NCI-H1092 (cell line): Measurements from ENCODE around the gene SH3PXD2A.
"Not testable (repeated sequence)": the region's sequence is repeated elsewhere in the genome, so short reads cannot be mapped to it uniquely, and the experiment has no call there.

ENCODE experiments used
- DNase-seq: peaks from one replicate; lab custom pipeline; 2025; lab: John Stamatoyannopoulos, UW

The SH3PXD2A gene

DNA sequence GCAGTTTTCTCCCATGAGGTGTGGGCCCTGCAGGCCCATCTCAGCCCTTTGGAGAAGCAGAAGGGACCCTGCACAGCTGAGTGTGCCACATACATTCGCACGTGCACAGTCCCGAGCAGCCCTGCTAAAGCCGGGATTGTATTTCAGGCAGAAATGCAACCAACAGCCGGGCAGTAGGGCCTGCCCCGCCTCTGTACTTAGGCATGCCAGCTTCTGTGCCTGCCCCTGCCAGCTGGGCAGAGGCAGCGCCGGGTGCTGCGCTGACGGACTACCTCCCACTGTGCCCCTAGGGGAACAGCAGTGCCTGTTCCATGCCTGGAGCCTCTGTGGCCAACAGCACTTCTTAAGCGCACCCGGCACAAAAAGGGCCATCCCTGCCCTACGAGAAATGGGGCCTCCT, 191.6 kb downstream of the SH3PXD2A start:
- DNase-seq, result no peak

DNA sequence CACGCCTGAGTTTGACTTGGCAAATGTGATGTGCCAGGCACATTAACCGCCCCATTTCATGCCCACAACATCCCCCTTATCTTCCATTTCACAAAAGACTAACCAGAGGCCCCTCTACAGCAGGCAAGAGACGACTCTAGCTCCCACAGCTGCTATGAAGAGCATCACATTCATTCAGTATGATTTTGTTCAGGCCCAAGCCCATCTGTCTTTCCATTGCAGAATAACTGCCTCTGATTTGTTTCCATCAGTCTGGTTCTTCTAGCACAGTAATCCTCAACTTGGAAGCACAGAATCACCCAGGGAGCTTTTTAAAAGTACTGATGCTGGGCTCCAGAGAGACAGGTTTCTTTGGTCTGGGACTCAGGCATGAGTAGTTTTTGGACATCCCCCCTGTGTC, 192.1 kb downstream of the SH3PXD2A start:
- no peak for DNase-seq

GRCh38 chr10:103662704-103663103, 192.7 kb downstream of the SH3PXD2A start:
- DNase-seq, result not testable (repeated sequence)

DNA sequence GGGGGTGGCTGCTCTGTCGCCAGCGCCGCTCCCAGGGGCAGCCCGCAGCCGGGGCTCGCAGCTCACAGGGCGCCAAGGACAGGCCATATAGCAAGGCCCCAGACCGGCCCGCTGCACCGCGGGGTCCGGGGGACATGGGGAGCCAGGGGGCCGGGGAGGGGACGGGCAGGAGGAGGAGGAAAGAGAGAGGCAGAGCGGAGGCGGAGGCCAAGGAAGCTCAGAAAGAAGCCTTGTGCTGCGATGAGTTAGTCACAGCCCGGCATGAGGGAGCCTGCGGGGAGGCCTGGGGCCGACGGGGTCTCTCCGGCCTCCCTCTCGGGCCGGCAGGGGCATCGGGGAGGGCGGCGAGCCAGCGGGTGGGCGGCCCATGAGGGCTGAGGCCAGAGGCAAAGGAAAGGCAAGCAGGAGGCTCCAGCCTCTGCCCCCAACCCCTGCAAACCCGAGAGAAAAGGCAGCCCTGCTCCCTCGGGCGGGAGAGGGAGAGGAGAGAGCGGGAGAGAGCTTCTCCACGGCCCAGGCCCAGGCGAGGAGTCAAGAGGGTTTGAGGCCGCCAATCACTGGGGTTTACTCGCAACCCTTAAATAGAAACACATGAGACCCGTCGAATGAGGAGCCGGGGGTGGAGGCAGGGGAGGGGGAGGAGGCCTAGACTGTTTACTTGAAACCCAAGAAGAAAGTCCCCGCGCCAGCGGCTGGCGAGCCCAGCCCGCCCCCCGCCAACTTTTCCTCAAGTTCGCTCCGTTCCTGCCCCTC, 194.0 kb downstream of the SH3PXD2A start:
- no peak for DNase-seq

- no peak for DNase-seq
These were observed 194.8 kb downstream of the SH3PXD2A start for GRCh38 chr10:103660364-103661197.

DNA sequence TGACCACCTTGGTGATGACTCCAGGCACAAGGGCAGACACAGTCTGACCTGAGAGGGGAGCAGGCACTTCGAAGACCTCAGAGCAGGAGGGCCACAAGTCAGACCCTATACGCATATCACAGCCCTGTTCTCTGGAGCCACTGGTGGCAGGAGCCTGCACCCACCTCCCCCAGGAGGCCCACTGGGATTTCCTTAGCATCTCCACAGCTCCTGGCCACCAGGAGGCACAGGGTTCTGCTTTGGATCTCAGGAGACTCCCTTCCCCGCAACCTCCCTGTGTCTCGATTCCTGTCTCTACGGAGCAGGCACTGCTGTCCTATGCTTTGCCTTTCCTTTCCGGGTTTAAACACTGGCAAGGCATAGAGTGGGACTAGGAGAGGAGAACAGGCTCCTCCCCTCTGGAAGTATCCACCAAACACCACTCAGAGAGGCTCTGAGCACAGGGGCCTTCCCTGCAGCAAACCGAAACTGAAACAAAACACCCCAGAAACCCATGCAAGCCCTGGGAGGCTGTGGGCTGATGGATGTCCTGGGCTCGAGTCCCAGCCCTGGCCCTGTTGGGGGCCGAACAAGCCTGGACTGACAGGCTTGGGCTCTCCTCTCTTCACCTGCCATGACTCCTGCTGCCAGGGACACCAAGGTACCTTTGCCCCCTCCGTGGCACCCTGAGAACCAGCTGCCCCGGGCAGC, 195.6 kb downstream of the SH3PXD2A start:
- DNase-seq, result no peak

DNA sequence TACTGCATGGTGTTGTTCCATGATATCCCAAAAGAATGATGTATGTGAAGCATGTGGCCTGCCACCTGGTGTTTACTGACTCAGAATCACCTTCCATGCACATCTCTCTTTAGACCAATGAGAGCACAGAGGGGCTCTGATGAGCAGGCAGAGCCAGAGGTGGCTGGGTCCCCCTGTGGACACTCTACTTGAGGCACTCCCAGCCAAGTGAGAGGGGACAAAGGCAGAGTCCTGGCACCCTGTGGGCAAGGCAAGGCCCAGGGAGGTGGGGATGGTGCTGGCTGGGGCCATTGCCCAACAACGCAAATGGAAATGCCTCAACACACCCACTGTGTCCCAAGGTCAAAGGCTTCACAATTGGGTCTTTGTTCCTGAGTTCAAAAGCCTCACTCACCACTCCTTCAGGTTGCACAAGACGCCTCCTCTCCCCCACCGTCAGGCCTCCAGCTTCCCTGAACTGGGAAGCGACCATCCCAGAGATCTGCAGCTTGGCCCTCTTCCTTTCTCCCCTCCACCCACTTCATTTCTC, 197.3 kb downstream of the SH3PXD2A start:
- no peak for DNase-seq

DNA sequence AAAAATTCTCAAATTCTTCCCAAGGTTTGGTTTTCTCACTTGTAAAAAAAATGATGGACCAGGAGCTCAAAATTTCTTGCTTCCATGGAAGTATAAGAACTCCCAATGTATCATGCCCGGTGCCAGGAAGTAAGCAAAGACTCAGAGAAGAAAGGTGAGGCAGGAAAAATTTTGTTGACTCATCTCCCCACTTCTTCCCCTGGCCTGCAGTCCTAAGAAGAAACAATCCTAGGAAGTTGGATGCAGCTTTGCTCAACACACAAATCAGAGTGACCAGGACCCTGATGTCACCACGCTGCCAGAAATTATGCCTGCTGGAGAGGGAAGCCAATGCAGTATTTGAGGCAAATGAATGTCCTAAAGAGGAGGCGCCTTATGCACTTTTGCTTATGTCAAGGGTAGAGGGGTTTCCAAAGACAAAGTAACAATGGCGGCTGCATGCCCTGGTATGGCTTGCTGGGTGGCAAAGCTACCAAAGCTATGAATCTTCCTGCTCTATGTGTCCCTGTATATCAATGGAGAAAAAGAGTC, 198.2 kb downstream of the SH3PXD2A start:
- no peak for DNase-seq

- no peak for DNase-seq
These were observed 200.5 kb downstream of the SH3PXD2A start for GRCh38 chr10:103654925-103655324.

DNA sequence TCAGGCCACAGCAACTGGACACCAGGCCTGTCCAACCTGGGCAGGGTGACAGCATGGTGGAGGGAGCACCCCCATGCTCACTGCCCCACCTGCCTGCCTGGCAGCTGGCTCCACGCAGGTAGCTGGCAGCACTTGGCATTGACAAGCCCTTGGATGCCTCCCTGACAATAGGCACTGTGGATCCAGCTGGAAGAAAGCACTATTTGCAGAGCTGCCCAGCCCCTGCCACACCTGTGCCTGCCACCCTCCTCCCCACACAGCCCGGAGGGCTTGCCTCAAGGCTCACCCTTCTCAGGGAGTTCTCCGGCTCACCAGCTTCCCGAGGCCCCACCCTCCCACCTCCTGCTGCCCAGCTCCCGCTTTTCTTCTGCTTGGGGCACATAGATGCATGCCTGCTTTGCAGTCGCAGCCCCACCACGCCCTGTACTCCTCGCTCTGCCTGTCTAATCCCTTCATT, 201.8 kb downstream of the SH3PXD2A start:
- DNase-seq, result peak; percentile 49

DNA sequence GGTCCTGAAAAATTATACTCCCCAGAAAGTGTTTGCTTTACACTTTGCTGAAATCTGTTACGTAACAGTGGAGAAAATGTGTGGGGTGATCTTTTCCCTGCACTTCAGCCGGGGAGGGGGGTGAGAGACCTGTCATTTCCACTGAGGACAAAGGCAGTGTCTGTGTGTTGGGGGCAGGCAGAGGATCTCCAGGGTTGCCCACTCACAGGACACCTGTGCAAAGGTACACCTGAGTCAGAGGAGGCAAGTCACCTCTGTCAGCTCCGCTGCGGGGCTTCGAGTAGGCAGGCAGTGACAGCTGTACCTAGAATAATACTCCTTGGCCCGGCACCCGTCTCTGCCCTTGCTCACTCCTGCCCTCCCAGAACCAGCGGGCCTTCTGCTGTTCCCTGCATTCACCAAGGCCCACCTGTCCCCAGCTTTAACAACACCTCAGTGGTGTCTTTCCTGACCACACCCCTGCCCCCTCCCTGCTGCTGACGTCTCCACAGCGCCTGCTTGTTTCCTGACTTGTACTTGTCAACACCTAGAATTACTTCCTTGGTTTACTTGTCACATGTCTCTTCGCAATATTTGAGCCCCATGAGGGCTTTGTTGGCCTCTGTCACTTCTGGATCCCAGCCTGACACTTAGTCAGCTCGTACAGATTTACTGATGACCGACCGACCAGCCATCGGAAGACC, 202.6 kb downstream of the SH3PXD2A start:
- DNase-seq, result no peak

DNA sequence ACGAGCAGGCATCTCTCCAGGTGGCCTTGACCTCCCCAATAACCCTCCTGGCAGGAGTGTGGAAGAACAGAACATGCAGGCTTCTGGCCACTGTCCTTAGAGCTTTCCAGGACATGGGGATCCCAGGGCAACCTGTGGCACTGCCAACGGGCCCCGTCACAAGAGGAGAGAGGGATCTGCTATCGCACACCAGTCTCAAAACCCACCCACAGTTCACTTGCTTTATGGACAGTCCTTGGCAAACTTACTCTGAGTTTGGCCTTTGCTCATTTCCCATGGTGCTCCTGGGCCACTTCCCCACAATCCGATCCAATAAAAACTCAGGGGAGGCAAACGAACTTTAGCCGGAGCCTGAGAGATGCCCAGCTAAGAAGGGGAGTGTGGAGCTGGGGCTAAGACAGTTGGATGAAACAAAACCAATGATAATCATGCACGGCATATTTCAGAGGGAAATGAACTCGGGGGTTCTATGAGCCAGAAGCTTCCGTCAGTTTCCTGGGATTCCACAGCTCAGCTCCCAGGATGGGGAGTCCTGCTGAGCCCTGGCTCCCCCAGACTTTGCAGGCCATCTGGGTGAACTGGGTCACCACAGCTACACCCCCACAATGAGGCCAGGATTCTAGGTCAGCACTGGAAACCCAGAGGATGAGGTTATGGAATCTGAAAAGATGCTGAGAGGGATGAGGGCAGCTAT, 203.4 kb downstream of the SH3PXD2A start:
- no peak for DNase-seq

- DNase-seq, result no peak
These were observed 204.0 kb downstream of the SH3PXD2A start for GRCh38 chr10:103651333-103651732.

GRCh38 chr10:103649654-103650423, 205.5 kb downstream of the SH3PXD2A start:
- no peak for DNase-seq

GRCh38 chr10:103648636-103649532, 206.5 kb downstream of the SH3PXD2A start:
- no peak for DNase-seq

- no peak for DNase-seq
These were observed 207.1 kb downstream of the SH3PXD2A start for GRCh38 chr10:103648251-103648635.

DNA sequence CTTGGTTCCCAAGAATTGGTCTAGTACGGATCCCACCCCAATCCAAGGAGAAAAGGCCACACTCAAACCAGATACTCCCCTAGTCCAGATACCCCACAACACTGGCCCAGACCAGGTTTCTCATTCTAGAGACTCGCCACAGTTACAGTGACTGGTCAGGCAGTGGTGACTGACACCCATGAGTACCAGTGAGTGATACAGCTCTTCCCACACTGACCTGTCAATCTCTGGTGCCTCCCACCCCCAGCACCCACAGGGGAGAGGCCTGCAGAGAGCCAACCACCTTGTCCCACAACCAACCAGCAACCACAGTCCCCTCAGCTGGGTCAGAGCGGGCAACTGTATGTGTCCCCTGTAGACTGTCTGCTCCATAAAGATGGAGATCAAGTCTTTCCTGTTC, 209.1 kb downstream of the SH3PXD2A start:
- DNase-seq, result no peak

GRCh38 chr10:103645141-103646054, 210.0 kb downstream of the SH3PXD2A start:
- DNase-seq, result no peak
